ENCODE results near the gene ARHGAP26.

Gene ARHGAP26

DNA sequence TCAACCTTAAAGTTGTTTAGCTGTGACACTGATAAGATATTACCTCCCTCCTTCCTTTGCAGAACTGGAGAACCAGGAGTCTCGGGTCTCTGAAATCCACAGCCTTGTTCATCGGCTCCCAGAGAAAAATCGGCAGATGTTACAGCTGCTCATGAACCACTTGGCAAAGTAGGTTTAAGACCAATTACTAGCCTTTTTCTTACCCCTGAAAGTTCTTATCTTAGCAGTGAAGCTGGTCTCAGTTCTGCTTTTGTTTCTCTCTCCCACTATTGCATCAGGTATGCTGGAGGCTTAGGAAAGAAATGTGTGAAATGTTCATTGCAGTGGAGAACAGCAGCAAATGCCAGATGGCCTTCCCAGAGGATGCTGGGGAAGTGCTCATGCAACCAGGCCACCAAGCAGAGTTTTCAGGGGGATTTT lies 287.4 kb downstream of the ARHGAP26 start:
- TF ChIP-seq SIN3A (IDR thresholded peaks at IDR 0.05; ENCODE audit: borderline replicate concordance, insufficient read depth, low read length) (no peak), POLR2AphosphoS5 (IDR thresholded peaks at IDR 0.05; ENCODE audit: low read depth, low read length) (no peak), FOXP2 (optimal IDR thresholded peaks at IDR 0.05; ENCODE audit: borderline replicate concordance, extremely low read depth, extremely low read length, insufficient read depth) (no peak), TAF1 (IDR thresholded peaks at IDR 0.05; ENCODE audit: borderline replicate concordance, insufficient read depth, low read length) (no peak)
- TF ChIP-seq, protein P1, sequence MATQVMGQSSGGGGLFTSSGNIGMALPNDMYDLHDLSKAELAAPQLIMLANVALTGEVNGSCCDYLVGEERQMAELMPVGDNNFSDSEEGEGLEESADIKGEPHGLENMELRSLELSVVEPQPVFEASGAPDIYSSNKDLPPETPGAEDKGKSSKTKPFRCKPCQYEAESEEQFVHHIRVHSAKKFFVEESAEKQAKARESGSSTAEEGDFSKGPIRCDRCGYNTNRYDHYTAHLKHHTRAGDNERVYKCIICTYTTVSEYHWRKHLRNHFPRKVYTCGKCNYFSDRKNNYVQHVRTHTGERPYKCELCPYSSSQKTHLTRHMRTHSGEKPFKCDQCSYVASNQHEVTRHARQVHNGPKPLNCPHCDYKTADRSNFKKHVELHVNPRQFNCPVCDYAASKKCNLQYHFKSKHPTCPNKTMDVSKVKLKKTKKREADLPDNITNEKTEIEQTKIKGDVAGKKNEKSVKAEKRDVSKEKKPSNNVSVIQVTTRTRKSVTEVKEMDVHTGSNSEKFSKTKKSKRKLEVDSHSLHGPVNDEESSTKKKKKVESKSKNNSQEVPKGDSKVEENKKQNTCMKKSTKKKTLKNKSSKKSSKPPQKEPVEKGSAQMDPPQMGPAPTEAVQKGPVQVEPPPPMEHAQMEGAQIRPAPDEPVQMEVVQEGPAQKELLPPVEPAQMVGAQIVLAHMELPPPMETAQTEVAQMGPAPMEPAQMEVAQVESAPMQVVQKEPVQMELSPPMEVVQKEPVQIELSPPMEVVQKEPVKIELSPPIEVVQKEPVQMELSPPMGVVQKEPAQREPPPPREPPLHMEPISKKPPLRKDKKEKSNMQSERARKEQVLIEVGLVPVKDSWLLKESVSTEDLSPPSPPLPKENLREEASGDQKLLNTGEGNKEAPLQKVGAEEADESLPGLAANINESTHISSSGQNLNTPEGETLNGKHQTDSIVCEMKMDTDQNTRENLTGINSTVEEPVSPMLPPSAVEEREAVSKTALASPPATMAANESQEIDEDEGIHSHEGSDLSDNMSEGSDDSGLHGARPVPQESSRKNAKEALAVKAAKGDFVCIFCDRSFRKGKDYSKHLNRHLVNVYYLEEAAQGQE (IDR thresholded peaks at IDR 0.05; ENCODE audit: insufficient read depth in 1 of 2, low read depth in 2 of 2, low read length in 2 of 2) = no peak

DNA sequence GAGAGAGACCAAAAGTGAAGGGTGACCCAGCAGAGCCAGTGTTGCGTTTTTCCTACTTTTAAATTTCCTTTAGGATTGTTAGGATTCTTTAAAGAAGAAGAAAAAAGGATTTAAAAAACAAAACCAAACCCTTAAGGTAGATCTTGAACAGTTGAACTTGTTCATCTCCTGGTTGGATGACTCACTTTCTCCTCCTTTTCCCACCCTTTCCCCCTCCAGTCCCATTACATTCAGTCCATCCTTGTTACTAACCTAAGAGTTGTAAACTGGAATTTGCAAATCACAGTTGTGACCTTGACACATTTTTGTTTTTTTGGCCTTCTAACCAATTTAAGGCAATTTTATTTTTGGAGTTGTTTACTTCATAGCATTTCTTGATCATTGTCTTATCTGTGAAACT lies 289.2 kb downstream of the ARHGAP26 start:
- TF ChIP-seq FOXP2 (optimal IDR thresholded peaks at IDR 0.05; ENCODE audit: borderline replicate concordance, extremely low read depth, extremely low read length, insufficient read depth) = no peak
- no peak for TF ChIP-seq TAF1 (IDR thresholded peaks at IDR 0.05; ENCODE audit: borderline replicate concordance, insufficient read depth, low read length)
- no peak for TF ChIP-seq POLR2AphosphoS5 (IDR thresholded peaks at IDR 0.05; ENCODE audit: low read depth, low read length)
- TF ChIP-seq SIN3A (IDR thresholded peaks at IDR 0.05; ENCODE audit: borderline replicate concordance, insufficient read depth, low read length) = no peak
- TF ChIP-seq, protein P1 (IDR thresholded peaks at IDR 0.05; ENCODE audit: insufficient read depth in 1 of 2, low read depth in 2 of 2, low read length in 2 of 2) = no peak

DNA sequence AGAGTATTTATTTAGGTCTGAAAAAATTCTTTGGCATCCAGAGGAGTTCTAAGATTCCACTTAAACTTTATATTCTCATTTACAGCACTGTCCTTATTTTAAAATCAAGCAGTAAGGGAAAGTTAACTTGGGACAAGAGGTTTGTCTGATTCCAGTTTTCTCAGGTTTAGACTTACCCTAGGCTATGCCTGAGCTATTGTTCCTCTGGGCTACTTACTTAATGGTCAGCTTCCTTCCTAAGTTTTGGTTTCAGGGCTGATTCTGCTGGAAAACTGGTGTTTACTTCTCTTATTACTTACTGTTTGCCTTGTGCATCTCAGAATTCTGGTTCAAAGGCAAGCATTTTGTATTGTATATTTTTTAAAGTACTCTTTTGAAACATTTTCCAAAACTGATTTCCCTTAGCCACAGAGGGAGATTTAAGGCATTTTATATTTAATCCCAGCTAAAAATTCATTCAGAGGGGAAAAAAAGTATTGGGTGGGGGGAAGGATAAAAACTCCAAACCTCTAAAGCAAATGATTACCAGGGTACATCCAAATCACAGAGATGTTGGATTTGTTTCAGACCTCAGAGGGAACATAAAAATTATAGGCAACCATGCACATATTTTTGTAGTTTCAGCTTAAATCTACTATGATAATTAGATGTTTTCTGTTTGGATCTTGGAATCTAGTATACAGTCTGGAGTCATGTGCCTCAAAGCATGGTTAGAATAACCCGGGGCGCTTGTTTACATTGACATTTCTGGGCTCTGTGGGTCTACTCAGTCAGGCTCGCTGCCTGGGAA lies 290.0 kb downstream of the ARHGAP26 start:
- TF ChIP-seq SIN3A (IDR thresholded peaks at IDR 0.05; ENCODE audit: borderline replicate concordance, insufficient read depth, low read length) (no peak), POLR2AphosphoS5 (IDR thresholded peaks at IDR 0.05; ENCODE audit: low read depth, low read length) (no peak), TAF1 (IDR thresholded peaks at IDR 0.05; ENCODE audit: borderline replicate concordance, insufficient read depth, low read length) (no peak), FOXP2 (optimal IDR thresholded peaks at IDR 0.05; ENCODE audit: borderline replicate concordance, extremely low read depth, extremely low read length, insufficient read depth) (no peak)
- TF ChIP-seq, protein P1 (IDR thresholded peaks at IDR 0.05; ENCODE audit: insufficient read depth in 1 of 2, low read depth in 2 of 2, low read length in 2 of 2) = no peak

DNA sequence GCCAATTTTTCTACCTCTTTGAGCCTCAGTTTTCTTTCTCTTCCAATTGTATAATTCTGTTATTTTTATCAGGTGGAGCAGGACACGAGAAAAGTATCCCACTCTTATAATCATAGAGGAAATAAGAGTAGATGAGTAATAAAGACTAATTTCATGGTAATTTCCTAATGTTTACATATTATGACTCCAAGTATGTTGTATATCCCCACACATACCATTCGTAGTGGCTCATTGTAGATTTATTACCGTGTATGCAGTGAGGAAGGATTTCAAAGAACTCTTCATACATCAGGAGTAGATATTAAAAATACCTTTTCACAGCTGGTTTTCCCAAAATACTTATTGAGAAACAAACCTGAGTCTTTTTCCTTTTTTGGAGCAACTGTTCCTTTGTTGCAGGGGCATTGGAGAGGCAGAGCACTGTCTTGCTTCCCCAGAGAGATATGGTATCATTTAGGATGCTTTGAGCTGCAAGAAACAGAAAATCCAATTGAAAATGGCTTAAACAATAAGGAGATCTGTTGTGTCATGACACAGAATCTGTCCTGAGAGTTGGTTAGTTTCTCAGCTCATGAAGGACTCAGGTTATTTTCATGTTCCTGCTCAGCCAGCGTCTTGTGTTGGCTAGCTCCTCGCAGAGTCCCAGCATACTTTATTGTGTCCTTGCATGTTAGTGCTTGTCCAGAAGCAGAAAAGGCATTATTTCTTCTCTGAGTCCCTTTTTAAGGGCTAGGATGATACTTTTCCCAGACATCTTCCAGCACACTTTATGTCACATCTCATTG lies 291.2 kb downstream of the ARHGAP26 start:
- TF ChIP-seq, protein P1 (IDR thresholded peaks at IDR 0.05; ENCODE audit: insufficient read depth in 1 of 2, low read depth in 2 of 2, low read length in 2 of 2) = no peak
- TF ChIP-seq TAF1 (IDR thresholded peaks at IDR 0.05; ENCODE audit: borderline replicate concordance, insufficient read depth, low read length) (no peak), SIN3A (IDR thresholded peaks at IDR 0.05; ENCODE audit: borderline replicate concordance, insufficient read depth, low read length) (no peak), FOXP2 (optimal IDR thresholded peaks at IDR 0.05; ENCODE audit: borderline replicate concordance, extremely low read depth, extremely low read length, insufficient read depth) (no peak), POLR2AphosphoS5 (IDR thresholded peaks at IDR 0.05; ENCODE audit: low read depth, low read length) (no peak)

All from PFSK-1 (cell line).